Skin epidermis (tissue), 12 donors: ENCODE measurements around the gene AHCYL1.
"Not testable (repeated sequence)": the region's sequence is repeated elsewhere in the genome, so short reads cannot be mapped to it uniquely, and the experiment has no call there.

Source experiments
- H3K27ac ChIP-seq, 21 experiments: fragments of 200-600 bp; sonication (generic) in 11 of 21; one replicate each; pipeline ENCODE4 v1.5.0; 2020; ENCODE audit warnings: mild to moderate bottlenecking in 3 of 21, inconsistent platforms in 2 of 21, moderate library complexity in 2 of 21
- H3K4me3 ChIP-seq, 7 experiments: fragments of 200-600 bp; sonication (generic) in 2 of 7; one replicate each; pipeline ENCODE4 v1.5.0; 2020; ENCODE audit warnings: inconsistent platforms in 2 of 7, mild to moderate bottlenecking in 2 of 7, moderate library complexity in 1 of 7

Gene AHCYL1

GRCh38 chr1:109984456-109985246 is at the start of gene AHCYL1:
Gene AHCYL1 (plus strand): TSS chr1:109984765. CDS start chr1:109985053, 288 bp downstream.
- H3K27ac ChIP-seq, result peak within 1 kb of the TSS; percentile 88 to 99 (median 95)
- peak within 1 kb of the TSS; percentile 63 to 94 (median 83) for H3K4me3 ChIP-seq

DNA sequence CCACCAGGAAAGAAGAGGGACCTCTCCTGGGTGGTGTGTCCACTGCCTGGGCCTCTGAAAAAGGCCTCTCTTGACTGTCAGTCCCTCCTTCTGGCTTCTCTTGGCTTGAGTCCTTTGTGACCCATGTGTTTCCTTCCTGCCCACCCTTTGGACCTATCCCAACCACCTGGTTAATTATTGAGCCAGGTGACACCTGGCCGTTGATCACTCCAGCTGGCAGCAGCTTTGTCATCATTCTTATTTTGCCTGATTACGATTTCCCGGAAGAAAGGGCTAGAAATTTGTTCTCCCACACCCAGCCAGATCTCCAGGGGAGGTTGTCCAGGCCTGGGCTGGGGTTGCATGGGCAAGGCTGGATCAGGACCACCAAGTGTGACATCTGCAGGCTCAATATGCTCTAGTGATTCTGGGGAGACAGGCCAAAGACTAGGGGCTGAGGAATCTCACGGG is 49.1 kb upstream of the AHCYL1 start:
- Histone ChIP-seq H3K27ac (no peak overlapping the region), H3K4me3 (no peak overlapping the region)

- H3K4me3 ChIP-seq, result no peak overlapping the region
- H3K27ac ChIP-seq, result no peak overlapping the region
Measured at GRCh38 chr1:109937738-109938137, 46.8 kb upstream of the AHCYL1 start.

DNA sequence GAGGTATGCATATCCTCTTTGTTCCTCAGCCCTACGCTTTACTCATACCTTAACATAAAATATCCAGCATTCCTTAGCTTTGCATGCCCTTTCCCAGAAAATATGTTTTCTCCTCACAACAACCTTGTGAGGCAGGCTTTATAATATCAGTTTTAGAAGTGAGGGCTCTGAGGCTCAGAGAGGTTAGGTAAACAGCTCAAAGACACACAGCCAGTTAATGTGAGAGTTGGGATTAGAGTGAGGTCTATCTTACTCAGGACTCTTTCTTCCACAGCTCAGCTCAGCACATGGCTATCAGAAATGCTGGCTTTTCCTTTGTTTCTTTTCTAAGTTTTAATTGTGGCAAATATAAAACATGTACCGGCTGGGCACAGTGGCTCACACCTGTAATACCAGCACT is 46.0 kb upstream of the AHCYL1 start:
- Histone ChIP-seq H3K27ac (no peak overlapping the region), H3K4me3 (no peak overlapping the region)

GRCh38 chr1:109942434-109942833 is 42.1 kb upstream of the AHCYL1 start:
- H3K27ac ChIP-seq, result no peak overlapping the region

GRCh38 chr1:109944541-109944940 is 40.0 kb upstream of the AHCYL1 start:
- Histone ChIP-seq H3K4me3 (no peak overlapping the region), H3K27ac (no peak overlapping the region)

More at GRCh38 chr1:109942434-109942833, 42.1 kb upstream of the AHCYL1 start:
- no peak overlapping the region for H3K4me3 ChIP-seq

GRCh38 chr1:109946511-109946910 is 38.1 kb upstream of the AHCYL1 start:
- H3K27ac ChIP-seq, result no peak overlapping the region
- H3K4me3 ChIP-seq, result no peak overlapping the region

DNA sequence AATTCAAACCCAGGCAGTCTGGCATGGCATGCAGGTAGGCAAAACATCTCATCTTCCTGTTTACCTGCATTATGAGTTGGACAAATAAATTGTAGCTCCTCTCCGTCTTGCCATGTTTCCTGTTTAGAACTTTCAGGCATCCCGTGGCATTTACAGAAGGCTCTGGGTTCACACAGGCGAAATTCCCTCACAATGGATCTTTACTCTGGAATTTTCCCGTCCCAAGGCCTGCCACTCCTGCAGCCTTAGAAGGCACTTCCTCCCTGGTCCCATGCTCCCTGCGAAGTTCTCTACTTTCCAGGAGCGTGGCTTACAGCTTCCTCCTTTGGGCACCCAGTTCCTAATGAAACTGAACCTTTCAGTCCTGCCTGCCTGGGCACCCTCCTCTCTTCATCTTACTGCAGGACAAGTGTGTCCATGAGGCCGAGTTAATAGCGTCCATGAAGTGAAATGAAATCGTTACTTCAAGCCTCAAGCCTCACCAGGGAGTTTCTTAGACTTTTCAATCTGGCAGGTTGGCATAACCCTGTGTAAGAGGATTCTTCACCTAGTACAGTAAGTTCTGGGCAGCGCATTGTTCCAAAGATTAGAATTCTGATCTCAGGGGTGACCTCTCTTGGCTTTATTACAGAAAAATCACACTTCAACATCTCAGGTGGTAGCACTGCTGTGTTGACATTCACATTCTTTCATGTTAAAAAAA is 36.8 kb upstream of the AHCYL1 start:
- no peak overlapping the region for H3K27ac ChIP-seq
- H3K4me3 ChIP-seq, result no peak overlapping the region

DNA sequence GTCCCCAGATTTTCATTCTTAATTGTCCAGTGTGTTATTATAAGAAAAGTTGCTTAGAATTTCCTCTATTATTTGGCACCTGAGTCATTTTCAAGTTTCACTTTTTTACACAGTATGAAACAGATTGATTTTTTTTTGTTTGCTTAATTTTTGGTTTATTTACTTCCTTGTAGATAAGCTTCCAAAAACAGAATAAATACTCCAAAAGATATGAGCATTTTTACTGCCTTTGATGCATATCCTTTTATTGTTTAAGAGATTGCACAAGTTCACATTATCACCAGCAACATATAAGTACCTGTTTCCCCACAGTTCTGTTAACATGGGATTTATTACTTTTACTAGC is 36.3 kb upstream of the AHCYL1 start:
- no peak overlapping the region for H3K27ac ChIP-seq
- H3K4me3 ChIP-seq, result no peak overlapping the region

DNA sequence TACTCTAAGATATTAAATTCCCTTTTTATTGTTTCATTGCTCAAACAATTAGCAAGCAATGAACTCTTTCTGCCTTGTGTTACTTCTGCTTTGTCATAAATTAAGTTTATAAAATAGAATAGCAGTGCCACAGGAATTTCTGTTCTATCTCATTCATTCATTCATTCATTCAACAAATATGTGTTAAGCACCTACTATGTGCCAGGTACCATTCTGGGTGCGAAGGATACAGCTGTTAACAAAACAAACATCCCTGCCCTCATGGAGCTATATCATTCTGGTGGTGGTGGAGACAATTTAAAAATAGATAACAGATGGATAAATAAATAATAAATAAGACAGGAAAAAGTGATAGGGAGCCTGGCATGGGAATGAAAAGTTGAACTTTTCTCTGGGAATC is 34.5 kb upstream of the AHCYL1 start:
- Histone ChIP-seq H3K4me3 (no peak overlapping the region), H3K27ac (no peak overlapping the region)

DNA sequence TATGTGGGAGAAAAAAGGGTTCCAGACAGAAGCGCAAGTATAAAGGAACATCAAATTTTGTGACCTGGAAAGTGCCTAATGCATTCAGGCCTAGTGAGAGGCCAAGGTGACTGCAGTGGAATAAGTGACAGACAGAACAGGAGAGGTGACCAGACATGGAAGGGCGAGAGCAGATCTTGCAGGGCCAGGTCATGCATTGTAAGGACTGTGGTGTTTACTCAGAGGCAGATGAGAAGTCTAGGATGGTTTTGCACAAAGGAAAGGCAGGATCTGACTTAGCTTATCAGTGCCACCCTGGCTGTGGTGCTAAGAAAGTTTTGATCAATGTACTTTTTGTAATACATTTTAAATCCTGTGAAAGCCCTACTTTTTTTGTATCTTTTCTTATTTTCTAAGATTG is 34.1 kb upstream of the AHCYL1 start:
- H3K27ac ChIP-seq, result no peak overlapping the region
- no peak overlapping the region for H3K4me3 ChIP-seq

DNA sequence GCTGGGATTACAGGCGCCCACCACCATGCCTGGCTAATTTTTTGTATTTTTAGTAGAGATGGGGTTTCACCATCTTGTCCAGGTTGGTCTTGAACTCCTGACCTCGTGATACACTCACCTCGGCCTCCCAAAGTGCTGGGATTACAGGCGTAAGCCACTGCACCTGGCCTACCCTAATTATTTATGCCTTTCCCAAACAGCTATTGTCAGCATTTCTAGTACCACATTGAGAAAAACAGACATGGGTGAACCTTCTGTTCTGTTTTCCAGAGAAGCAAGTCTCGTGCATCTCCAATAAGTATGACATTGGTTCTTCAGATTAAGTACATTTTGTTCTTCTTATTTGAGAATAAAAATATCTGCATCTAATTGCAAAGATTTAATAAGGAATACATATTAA is 33.1 kb upstream of the AHCYL1 start:
- H3K27ac ChIP-seq, H3K4me3 ChIP-seq: not testable (repeated sequence)

GRCh38 chr1:109954041-109954512 is 30.5 kb upstream of the AHCYL1 start:
- Histone ChIP-seq H3K27ac (no peak overlapping the region), H3K4me3 (no peak overlapping the region)

- Histone ChIP-seq H3K4me3 (no peak overlapping the region), H3K27ac (no peak overlapping the region)
Measured at GRCh38 chr1:109959632-109959973, 25.0 kb upstream of the AHCYL1 start.

DNA sequence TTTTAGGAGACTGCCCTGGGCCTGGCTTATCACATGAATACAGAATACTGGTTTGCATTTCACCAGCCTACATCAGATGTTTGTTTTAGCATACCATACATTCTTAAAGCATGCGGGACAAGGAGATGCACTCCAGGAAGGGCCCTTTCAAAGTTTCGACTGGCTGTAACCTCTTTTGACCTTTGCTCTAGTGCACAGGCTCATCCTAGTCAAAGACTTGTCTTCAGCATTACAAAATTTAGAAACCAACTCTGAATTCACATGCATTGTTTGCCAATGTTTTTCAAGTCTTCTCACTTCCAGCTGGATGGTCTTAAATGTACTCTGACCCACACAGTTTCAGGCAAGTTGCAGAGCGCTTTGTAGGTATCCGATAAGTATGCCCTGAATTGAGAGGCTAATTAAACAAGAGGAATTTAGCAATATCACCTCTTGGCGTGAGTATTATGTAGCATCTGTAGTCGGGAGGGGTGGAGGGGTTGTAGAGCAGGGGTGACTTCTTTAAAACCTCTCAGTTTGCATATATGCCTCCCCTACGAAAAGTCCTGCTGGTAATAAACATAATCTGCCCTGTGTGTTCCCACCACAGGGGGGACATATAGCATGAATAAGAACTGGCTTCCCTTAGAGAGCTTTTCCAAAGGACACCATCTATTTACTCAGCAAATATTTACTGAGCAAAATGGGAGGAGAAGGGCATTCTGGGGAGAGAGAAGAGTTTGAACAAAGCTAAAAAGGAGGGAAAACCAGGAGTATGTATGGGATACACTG is 24.4 kb upstream of the AHCYL1 start:
- Histone ChIP-seq H3K4me3 (no peak overlapping the region), H3K27ac (no peak overlapping the region)

GRCh38 chr1:109960745-109961094 is 23.8 kb upstream of the AHCYL1 start:
- H3K4me3 ChIP-seq, result no peak overlapping the region
- no peak overlapping the region for H3K27ac ChIP-seq

- Histone ChIP-seq H3K27ac (no peak overlapping the region), H3K4me3 (no peak overlapping the region)
Measured at GRCh38 chr1:109963864-109964263, 20.7 kb upstream of the AHCYL1 start.

- no peak overlapping the region for H3K27ac ChIP-seq
- H3K4me3 ChIP-seq, result no peak overlapping the region
Measured at GRCh38 chr1:109969146-109969829, 15.3 kb upstream of the AHCYL1 start.

DNA sequence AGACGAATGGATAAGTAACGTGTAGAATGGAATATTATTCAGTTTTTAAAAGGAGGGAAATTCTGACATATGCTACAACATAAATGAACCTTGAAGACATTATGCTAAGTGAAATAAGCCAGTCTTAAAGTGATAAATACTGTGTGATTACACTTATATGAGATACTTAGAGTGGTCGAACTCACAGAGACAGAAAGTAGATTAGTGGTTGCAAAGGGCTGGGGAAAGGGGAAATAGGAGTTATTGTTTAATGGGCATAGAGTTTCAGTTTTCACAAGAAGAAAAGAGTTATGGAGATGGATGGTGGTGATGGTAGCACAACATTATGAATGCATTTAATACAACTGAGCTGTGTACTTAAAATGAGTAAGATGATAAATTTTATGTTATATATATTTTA is 14.7 kb upstream of the AHCYL1 start:
- Histone ChIP-seq H3K4me3 (no peak overlapping the region), H3K27ac (no peak overlapping the region)

- Histone ChIP-seq H3K4me3 (no peak overlapping the region), H3K27ac (no peak overlapping the region)
Measured at GRCh38 chr1:109971559-109971958, 13.0 kb upstream of the AHCYL1 start.
